IMR-90 (cell line): ENCODE results near the gene RTL1. TPM values are rescaled to one million over a fixed set of nuclear protein-coding genes. Genes with fewer than 3 reads are reported as not detected.

ENCODE experiments used
- ATAC-seq: fragments of 200-7000 bp; cut with Tn5 transposase; 2 replicates; pipeline ENCODE4 v1.9.1; 2020; ENCODE audit warnings: low read depth, mild to moderate bottlenecking, moderate library complexity
- BruUV-seq: library from RNA; stranded (reverse); fragments of 400-500 nt; replicated peaks from 2 replicates; lab custom pipeline; 2021; lab: Mats Ljungman, UMichigan
- CTCF ChIA-PET: fragments of 300-600 bp; formaldehyde crosslinking; extraction: SDS; loops from one replicate; lab custom pipeline; 2021; ENCODE audit warnings: antibody characterized with exemption; lab: Yijun Ruan, JAX
- POLR2A ChIA-PET: fragments of 300-600 bp; sonication (Branson Sonifier 250); formaldehyde crosslinking; loops from one replicate; lab custom pipeline; 2022; ENCODE audit warnings: antibody characterized with exemption; ENCODE audit not compliant: unreplicated experiment; lab: Charles Lee
- DNase-seq: peaks from one replicate; pipeline ENCODE4 v3.0.0; 2013
- H2AFZ ChIP-seq: replicated peaks from 2 replicates; pipeline ENCODE3; 2013; ENCODE audit warnings: low read length, mild to moderate bottlenecking; ENCODE audit not compliant: poor library complexity
- H2AK5ac ChIP-seq: 2 replicates; pipeline ENCODE4 v1.6.1; 2013; ENCODE audit warnings: low read depth, low read length, inconsistent platforms
- H2AK9ac ChIP-seq: replicated peaks from 2 replicates; pipeline ENCODE3; 2013; ENCODE audit warnings: mild to moderate bottlenecking, low read depth, low read length, moderate library complexity; ENCODE audit not compliant: poor library complexity
- H2BK120ac ChIP-seq: 2 replicates; pipeline ENCODE4 v1.6.1; 2013; ENCODE audit warnings: low read depth, low read length, inconsistent platforms
- H2BK15ac ChIP-seq: 3 replicates; pipeline ENCODE4 v1.6.1; 2013; ENCODE audit warnings: low read depth, low read length, inconsistent platforms
- H2BK20ac ChIP-seq: 2 replicates; pipeline ENCODE4 v1.6.1; 2013; ENCODE audit warnings: low read depth, mild to moderate bottlenecking, inconsistent platforms, low read length, moderate library complexity
- H2BK5ac ChIP-seq: 2 replicates; pipeline ENCODE4 v1.6.1; 2013; ENCODE audit warnings: mild to moderate bottlenecking, low read depth, low read length, inconsistent platforms; ENCODE audit not compliant: poor library complexity, severe bottlenecking
- H3K14ac ChIP-seq: replicated peaks from 2 replicates; pipeline ENCODE4 v1.6.1; 2013; ENCODE audit warnings: low read depth, low read length, inconsistent platforms
- H3K18ac ChIP-seq: 2 replicates; pipeline ENCODE4 v1.6.1; 2013; ENCODE audit warnings: low read depth, low read length, control low read depth
- H3K23ac ChIP-seq: 2 replicates; pipeline ENCODE4 v1.6.1; 2013; ENCODE audit warnings: low read depth, low read length, inconsistent platforms
- H3K27ac ChIP-seq: 2 replicates; pipeline ENCODE4 v1.5.1; 2013; ENCODE audit warnings: mild to moderate bottlenecking, control low read depth, low read length; ENCODE audit not compliant: insufficient read depth
- H3K27me3 ChIP-seq: 2 replicates; pipeline ENCODE4 v1.6.1; 2013; ENCODE audit warnings: low read length; ENCODE audit not compliant: control insufficient read depth, insufficient read depth
- H3K36me3 ChIP-seq: 2 replicates; pipeline ENCODE4 v1.6.1; 2013; ENCODE audit warnings: low read length, mixed read lengths; ENCODE audit not compliant: control insufficient read depth, insufficient read depth
- H3K4ac ChIP-seq: 2 replicates; pipeline ENCODE4 v1.6.1; 2013; ENCODE audit warnings: low read depth, low read length, inconsistent platforms
- H3K4me1 ChIP-seq: 2 replicates; pipeline ENCODE4 v1.6.1; 2013; ENCODE audit warnings: low read length, mixed read lengths; ENCODE audit not compliant: control insufficient read depth, insufficient read depth
- H3K4me2 ChIP-seq: 2 replicates; pipeline ENCODE4 v1.6.1; 2013; ENCODE audit warnings: low read depth, mild to moderate bottlenecking, control low read depth, low read length, moderate library complexity
- H3K4me3 ChIP-seq: 2 replicates; pipeline ENCODE4 v1.5.1; 2013; ENCODE audit warnings: low read depth, mild to moderate bottlenecking, control low read depth, low read length, moderate library complexity; ENCODE audit not compliant: insufficient read depth
- H3K56ac ChIP-seq: 2 replicates; pipeline ENCODE4 v1.6.1; 2013; ENCODE audit warnings: low read length, inconsistent platforms; ENCODE audit not compliant: insufficient read depth; ENCODE audit errors: extremely low read depth
- H3K79me1 ChIP-seq, 2 experiments: 2 replicates each; pipeline ENCODE4 v1.6.1; 2013; ENCODE audit warnings: low read length in 2 of 2, inconsistent platforms in 1 of 2, low read depth in 1 of 2
- H3K9ac ChIP-seq: 2 replicates; pipeline ENCODE4 v1.6.1; 2013; ENCODE audit warnings: low read depth, low read length, control low read depth
- H3K9me1 ChIP-seq: 2 replicates; pipeline ENCODE4 v1.6.1; 2013; ENCODE audit warnings: low read length, inconsistent platforms; ENCODE audit not compliant: insufficient read depth
- H3K9me3 ChIP-seq: 2 replicates; pipeline ENCODE4 v1.6.1; 2013; ENCODE audit warnings: low read length; ENCODE audit not compliant: control insufficient read depth, insufficient read depth
- H4K20me1 ChIP-seq: 2 replicates; pipeline ENCODE4 v1.6.1; 2013; ENCODE audit warnings: low read length, inconsistent platforms; ENCODE audit not compliant: insufficient read depth
- H4K5ac ChIP-seq: 2 replicates; pipeline ENCODE4 v1.6.1; 2013; ENCODE audit warnings: mild to moderate bottlenecking, low read depth, low read length, control low read depth
- H4K8ac ChIP-seq, 2 experiments: 2 replicates each; pipeline ENCODE4 v1.6.1; 2013; ENCODE audit warnings: low read depth in 2 of 2, low read length in 2 of 2, control low read depth in 1 of 2, inconsistent platforms in 1 of 2
- H4K91ac ChIP-seq: 2 replicates; pipeline ENCODE4 v1.6.1; 2013; ENCODE audit warnings: low read depth, low read length, inconsistent platforms; ENCODE audit not compliant: insufficient read depth
- BHLHE40 ChIP-seq: fragments of 150-350 bp; IDR thresholded peaks from 2 replicates; pipeline ENCODE4 v1.6.1; 2016; ENCODE audit warnings: mild to moderate bottlenecking, low read depth, low read length
- ELK1 ChIP-seq: fragments of 150-350 bp; IDR thresholded peaks from 2 replicates; pipeline ENCODE4 v1.6.1; 2016; ENCODE audit warnings: low read depth, mild to moderate bottlenecking, low read length, moderate library complexity, borderline replicate concordance
- MAZ ChIP-seq: IDR thresholded peaks from 2 replicates; pipeline ENCODE4 v1.6.1; 2012; ENCODE audit warnings: low read depth, mild to moderate bottlenecking, low read length, improper control_type of control experiment, moderate library complexity, borderline replicate concordance
- MXI1 ChIP-seq: IDR thresholded peaks from 2 replicates; pipeline ENCODE4 v1.6.1; 2012; ENCODE audit warnings: low read depth, mild to moderate bottlenecking, low read length, moderate library complexity, borderline replicate concordance
- POLR2A ChIP-seq: IDR thresholded peaks from 2 replicates; pipeline ENCODE4 v1.6.1; 2012; ENCODE audit warnings: mild to moderate bottlenecking, low read depth, low read length
- RAD21 ChIP-seq: IDR thresholded peaks from 2 replicates; pipeline ENCODE4 v1.6.1; 2012; ENCODE audit warnings: low read length, improper control_type of control experiment
- RFX5 ChIP-seq: IDR thresholded peaks from 2 replicates; pipeline ENCODE4 v1.8.0; 2012; ENCODE audit warnings: low read depth, mild to moderate bottlenecking, low read length, moderate library complexity
- SMC3 ChIP-seq: fragments of 150-350 bp; IDR thresholded peaks from 2 replicates; pipeline ENCODE4 v1.6.1; 2016; ENCODE audit warnings: low read depth, mild to moderate bottlenecking, antibody characterized with exemption, low read length, moderate library complexity
- WGBS, 2 experiments: methylation state at CpG; one replicate each; pipeline versions ENCODE4 v1.1.5 to v1.1.7; 2013; ENCODE audit warnings: missing lambda C conversion rate in 2 of 2; ENCODE audit not compliant: insufficient read length in 1 of 2; ENCODE audit errors: extremely low coverage in 2 of 2; 5-methylcytosine and 5-hydroxymethylcytosine counted together
- dilution Hi-C: fragments of 300-500 bp; cut with HindIII; formaldehyde crosslinking; loops from one replicate; pipeline ENCODE4 v1.14.3; 2018; ENCODE audit warnings: low sequenced_read_pairs; ENCODE audit not compliant: unreplicated experiment
- in situ Hi-C: fragments of 300-500 bp; cut with MboI; formaldehyde crosslinking; loops from 3 replicates; pipeline ENCODE4 v1.14.3; 2019; ENCODE audit warnings: low sequenced_read_pairs, inconsistent platforms, mixed read lengths
- intact Hi-C: fragments of 100-400 bp; cut with micrococcal nuclease; formaldehyde crosslinking; loops from 2 replicates; pipeline ENCODE4 v1.10.0; 2022
- polyA plus RNA-seq, 3 experiments: library from polyadenylated mRNA; depleted of rRNA; stranded (reverse); fragments of >200 nt; gene quantifications; 2 replicates each; pipeline ENCODE4 v1.2.3, GENCODE V29; 2012; ENCODE audit warnings: low replicate concordance in 1 of 3
- total RNA-seq: library from RNA; depleted of rRNA; stranded (reverse); fragments of >200 nt; gene quantifications from 2 replicates; pipeline ENCODE4 v1.2.3, GENCODE V29; 2012
- TF ChIP-seq, protein P1 (sequence below): conservative IDR thresholded peaks from 2 replicates; pipeline ENCODE4 v1.5.1; 2012; ENCODE audit warnings: mild to moderate bottlenecking, low read depth, low read length, improper control_type of control experiment

Gene RTL1
- total and polyA plus RNA-seq, 2 of the 4 experiments (the other 2 are of a cell fraction) = not detected

DNA sequence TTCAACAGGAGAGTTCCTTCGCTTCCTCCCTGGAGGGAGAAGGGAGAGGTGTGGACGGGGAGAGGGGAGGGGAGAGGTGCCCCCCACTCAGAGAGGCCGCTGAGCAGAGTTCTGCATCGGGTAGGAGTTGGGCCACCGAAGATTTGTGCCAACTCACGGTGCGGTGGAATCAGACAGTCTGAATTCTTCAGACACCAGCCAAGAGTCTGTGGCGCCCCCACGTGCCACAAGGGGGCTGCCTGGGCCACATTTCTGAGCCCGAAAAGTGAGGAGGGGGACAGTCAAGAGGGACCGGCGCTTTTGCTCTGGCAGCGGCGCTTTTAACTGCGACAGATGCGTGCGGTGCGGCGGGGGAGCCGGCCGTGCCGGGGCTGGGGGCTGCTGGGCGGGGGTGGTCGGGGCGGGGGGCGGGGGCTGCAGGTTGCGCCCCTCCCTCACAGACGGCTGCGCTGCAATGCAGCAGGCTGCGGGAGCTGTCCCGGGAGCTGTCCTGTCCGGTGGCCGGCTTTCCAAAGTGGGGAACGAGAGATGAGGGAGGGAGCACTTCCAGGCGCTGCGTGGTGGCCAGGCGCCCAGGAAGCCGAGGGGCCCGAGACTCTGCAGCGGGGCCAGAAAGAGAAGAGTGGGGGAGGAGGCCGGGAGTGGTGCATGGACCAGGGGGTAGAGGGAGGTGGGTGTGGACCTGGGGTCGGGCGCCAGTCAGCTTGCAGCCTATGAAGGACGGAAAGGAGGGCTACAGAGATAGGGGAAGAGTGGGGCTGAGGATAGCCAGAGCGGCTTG is 975 bp upstream of the RTL1 start:
- BruUV-seq = no TSS peak
- Histone ChIP-seq H3K9me3 (no peaks in the 10 kb centered on the region), H3K9me1 (no peaks in the 10 kb centered on the region), H3K27me3 (peaks cover 13% of the 10 kb centered on the region; the same call in 1 of the 2 replicates), H4K8ac (no peak overlapping the region), H3K4me3 (no peak overlapping the region), H2BK15ac (no peak overlapping the region), H3K4me1 (peaks cover 2% of the 10 kb centered on the region; the same call in 1 of the 2 replicates), H3K4me2 (no peak overlapping the region; the same call in 1 of the 2 replicates), H3K14ac (no peak overlapping the region), H4K91ac (no peak overlapping the region), H3K79me1 (peaks cover 5 to 26% of the 10 kb centered on the region in 2 experiments; a peak in 3 of 4 replicates), H3K23ac (no peak overlapping the region), H2AK9ac (peak overlapping the region; percentile 15), H2BK5ac (no peak overlapping the region), H3K9ac (no peak overlapping the region), H3K56ac (no peak overlapping the region), H2AFZ (no peak overlapping the region), H3K18ac (no peak overlapping the region), H4K5ac (no peak overlapping the region), H4K20me1 (peaks cover 45% of the 10 kb centered on the region), H3K27ac (no peak overlapping the region), H3K4ac (no peak overlapping the region), H2AK5ac (no peak overlapping the region), H2BK120ac (no peak overlapping the region), H2BK20ac (no peak overlapping the region), H3K36me3 (peaks cover 57% of the 10 kb centered on the region)
- WGBS, 2 experiments = 37% methylated on average over 2 of the region's 45 CpGs; no CpG with 5 or more reads in 1 of the 2 experiments
- dilution Hi-C loops = no loop called here
- ChIA-PET POLR2A (interaction anchor here (0.6 kb wide), 1 partner anchor 331 kb away, joined by 5 read pairs; no protein-coding TSS in a partner anchor), CTCF (no interaction called here)
- TF ChIP-seq POLR2A (no peak), MXI1 (no peak), RAD21 (peak; percentile 37), SMC3 (peak; percentile 17; the same call in 1 of the 2 replicates), ELK1 (no peak), MAZ (no peak), RFX5 (no peak), BHLHE40 (no peak)
- TF ChIP-seq, protein P1, sequence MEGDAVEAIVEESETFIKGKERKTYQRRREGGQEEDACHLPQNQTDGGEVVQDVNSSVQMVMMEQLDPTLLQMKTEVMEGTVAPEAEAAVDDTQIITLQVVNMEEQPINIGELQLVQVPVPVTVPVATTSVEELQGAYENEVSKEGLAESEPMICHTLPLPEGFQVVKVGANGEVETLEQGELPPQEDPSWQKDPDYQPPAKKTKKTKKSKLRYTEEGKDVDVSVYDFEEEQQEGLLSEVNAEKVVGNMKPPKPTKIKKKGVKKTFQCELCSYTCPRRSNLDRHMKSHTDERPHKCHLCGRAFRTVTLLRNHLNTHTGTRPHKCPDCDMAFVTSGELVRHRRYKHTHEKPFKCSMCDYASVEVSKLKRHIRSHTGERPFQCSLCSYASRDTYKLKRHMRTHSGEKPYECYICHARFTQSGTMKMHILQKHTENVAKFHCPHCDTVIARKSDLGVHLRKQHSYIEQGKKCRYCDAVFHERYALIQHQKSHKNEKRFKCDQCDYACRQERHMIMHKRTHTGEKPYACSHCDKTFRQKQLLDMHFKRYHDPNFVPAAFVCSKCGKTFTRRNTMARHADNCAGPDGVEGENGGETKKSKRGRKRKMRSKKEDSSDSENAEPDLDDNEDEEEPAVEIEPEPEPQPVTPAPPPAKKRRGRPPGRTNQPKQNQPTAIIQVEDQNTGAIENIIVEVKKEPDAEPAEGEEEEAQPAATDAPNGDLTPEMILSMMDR = peak; percentile 37
- ATAC-seq (peak; percentile 5; the same call in 1 of the 2 replicates), DNase-seq (no peak)
- intact Hi-C loops = loop anchor here (5.0 kb wide), 1 partner anchor 517 kb away; no protein-coding TSS in a partner anchor
- in situ Hi-C loops = no loop called here
